Measurements from ENCODE around the gene ITGB3BP.

DNA sequence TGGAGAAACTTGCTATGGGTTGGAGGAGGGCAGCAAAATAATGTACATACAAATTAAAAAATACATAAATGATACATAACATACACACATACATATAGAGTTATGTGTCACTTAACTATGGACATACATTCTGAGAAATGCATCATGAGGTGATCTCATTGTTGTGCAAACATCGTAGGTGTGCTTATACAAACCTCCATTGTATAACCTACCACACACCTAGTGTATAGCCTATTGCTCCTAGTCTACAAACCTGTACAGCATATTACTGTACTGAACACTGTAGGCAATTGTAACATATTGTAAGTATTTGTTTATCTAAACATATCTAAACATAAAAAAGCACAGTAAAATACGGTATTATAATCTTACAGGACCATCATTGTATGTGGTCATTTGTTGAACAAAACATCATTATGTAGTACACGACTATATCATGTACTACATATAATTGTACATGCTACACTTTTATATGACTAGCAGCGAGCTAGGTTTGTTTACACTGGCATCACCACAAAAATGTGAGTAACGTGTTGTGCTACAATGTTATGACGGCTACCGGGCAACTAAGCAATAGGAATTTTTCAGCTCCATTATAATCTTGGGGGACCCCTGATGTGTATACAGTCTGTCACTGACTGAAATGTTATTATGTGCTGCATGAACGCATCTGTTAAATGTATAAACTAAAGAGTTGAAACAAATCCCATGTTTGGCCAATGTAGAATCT lies 35.5 kb downstream of the ITGB3BP start:
- no peak for TF ChIP-seq POLR2A (IDR thresholded peaks at IDR 0.05; ENCODE audit: borderline replicate concordance, extremely low read depth, insufficient read depth, insufficient read length)
- TF ChIP-seq CTCF (IDR thresholded peaks at IDR 0.05 in 2 of 3, conservative IDR thresholded peaks at IDR 0.05 in 1 of 3; ENCODE audit: borderline replicate concordance in 1 of 3, insufficient read depth in 1 of 3, low read depth in 2 of 3, low read length in 2 of 3), result no peak
- TF ChIP-seq, protein P1, sequence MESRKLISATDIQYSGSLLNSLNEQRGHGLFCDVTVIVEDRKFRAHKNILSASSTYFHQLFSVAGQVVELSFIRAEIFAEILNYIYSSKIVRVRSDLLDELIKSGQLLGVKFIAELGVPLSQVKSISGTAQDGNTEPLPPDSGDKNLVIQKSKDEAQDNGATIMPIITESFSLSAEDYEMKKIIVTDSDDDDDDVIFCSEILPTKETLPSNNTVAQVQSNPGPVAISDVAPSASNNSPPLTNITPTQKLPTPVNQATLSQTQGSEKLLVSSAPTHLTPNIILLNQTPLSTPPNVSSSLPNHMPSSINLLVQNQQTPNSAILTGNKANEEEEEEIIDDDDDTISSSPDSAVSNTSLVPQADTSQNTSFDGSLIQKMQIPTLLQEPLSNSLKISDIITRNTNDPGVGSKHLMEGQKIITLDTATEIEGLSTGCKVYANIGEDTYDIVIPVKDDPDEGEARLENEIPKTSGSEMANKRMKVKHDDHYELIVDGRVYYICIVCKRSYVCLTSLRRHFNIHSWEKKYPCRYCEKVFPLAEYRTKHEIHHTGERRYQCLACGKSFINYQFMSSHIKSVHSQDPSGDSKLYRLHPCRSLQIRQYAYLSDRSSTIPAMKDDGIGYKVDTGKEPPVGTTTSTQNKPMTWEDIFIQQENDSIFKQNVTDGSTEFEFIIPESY (IDR thresholded peaks at IDR 0.05; ENCODE audit: extremely low read depth, insufficient replicate concordance, low read length), result no peak
- no peak for TF ChIP-seq JUND (IDR thresholded peaks at IDR 0.05)

All from HCT116 (cell line).